GM12875 (cell line): ENCODE results near the gene MEGF11.

ENCODE experiments used
- H3K4me3 ChIP-seq: one replicate; pipeline ENCODE4 v1.5.1; 2011; ENCODE audit warnings: low read depth, low read length, control low read depth
- CTCF ChIP-seq: IDR thresholded peaks from 2 replicates; pipeline ENCODE4 v1.5.1; 2011; ENCODE audit warnings: low read depth, mild to moderate bottlenecking, control low read depth, inconsistent platforms, low read length, moderate library complexity, borderline replicate concordance; ENCODE audit not compliant: insufficient read depth

Gene MEGF11

GRCh38 chr15:66135664-66136063 lies 117.9 kb downstream of the MEGF11 start:
- no peak overlapping the region for H3K4me3 ChIP-seq
- no peak for TF ChIP-seq CTCF

DNA sequence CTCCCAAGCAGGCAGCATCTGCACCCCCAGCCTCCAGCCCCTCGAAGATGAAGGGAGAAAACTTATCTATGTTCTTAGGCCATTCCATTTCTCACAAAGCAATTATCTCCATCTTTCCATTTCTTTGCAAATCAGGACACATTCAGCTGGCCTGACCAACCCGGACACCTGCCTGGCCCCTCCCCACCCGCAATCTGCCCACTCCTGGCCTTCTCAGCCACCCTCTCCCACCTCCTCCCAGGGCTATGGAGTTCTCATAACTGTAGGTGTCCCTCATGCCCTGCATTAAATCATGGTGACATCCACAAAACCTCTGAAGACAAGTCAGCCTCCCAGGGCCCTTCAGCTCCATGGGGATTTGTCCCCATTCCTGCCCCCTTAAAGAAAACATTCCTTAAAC lies 119.3 kb downstream of the MEGF11 start:
- H3K4me3 ChIP-seq: no peak overlapping the region
- no peak for TF ChIP-seq CTCF

GRCh38 chr15:66133247-66133885 lies 120.2 kb downstream of the MEGF11 start:
- no peak overlapping the region for H3K4me3 ChIP-seq

DNA sequence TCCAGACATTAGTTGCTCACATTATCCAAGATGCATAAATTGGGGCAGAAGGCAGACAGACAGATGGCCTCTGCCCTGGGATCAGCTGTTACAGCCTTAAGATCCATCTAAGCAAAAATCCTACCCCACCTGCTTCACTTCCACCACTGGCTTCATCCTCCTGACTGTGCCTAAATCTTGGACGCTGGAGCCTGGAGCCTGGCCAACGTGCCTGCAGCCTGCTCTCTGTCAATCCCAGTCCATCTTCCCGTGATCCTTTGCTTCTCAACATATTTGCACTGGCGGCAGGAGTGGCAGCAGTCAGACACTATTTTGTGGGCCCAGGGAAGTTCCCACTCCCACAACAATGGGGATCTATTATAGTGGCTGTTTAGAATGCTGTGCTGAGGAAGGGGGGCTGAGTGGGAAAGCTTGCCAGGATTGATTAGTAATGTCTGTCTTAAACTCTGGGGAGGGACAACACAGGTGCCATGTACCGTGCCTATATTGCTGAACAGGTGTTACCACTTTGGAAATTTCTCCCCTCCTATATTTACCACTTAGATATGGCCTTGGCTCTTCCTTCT lies 121.2 kb downstream of the MEGF11 start:
- TF ChIP-seq CTCF: no peak
- no peak overlapping the region for H3K4me3 ChIP-seq

More at GRCh38 chr15:66133247-66133885, 120.2 kb downstream of the MEGF11 start:
- TF ChIP-seq CTCF: no peak

GRCh38 chr15:66131831-66132230 lies 121.7 kb downstream of the MEGF11 start:
- no peak for TF ChIP-seq CTCF
- H3K4me3 ChIP-seq: no peak overlapping the region

GRCh38 chr15:66131200-66131599 lies 122.3 kb downstream of the MEGF11 start:
- H3K4me3 ChIP-seq: no peak overlapping the region
- no peak for TF ChIP-seq CTCF

GRCh38 chr15:66130496-66131034 lies 123.0 kb downstream of the MEGF11 start:
- no peak for TF ChIP-seq CTCF
- no peak overlapping the region for H3K4me3 ChIP-seq
